SJSA1 (cell line): ENCODE results near the gene ELFN1. TPM values are rescaled to one million over a fixed set of nuclear protein-coding genes. Genes with fewer than 3 reads are reported as not detected.

Experiments
- DNase-seq, 2 experiments: peaks; one replicate each; pipeline ENCODE4 v3.0.0-alpha.2; 2015 to 2020; ENCODE audit warnings: low spot score in 2 of 2, low read depth in 1 of 2
- H3K27ac ChIP-seq: fragments of 250-450 bp; sonication (Bioruptor Pico); 2 replicates; pipeline ENCODE4 v1.5.1; 2020; ENCODE audit warnings: mild to moderate bottlenecking, moderate library complexity
- H3K27me3 ChIP-seq: fragments of 250-450 bp; sonication (Bioruptor Pico); replicated peaks from 2 replicates; pipeline ENCODE4 v1.5.1; 2020; ENCODE audit warnings: mild to moderate bottlenecking, moderate library complexity
- H3K36me3 ChIP-seq: fragments of 250-450 bp; sonication (Bioruptor Pico); 2 replicates; pipeline ENCODE4 v1.5.1; 2020; ENCODE audit warnings: mild to moderate bottlenecking
- H3K4me1 ChIP-seq: fragments of 250-450 bp; sonication (Bioruptor Pico); replicated peaks from 2 replicates; pipeline ENCODE4 v1.6.1; 2021; ENCODE audit warnings: mild to moderate bottlenecking
- H3K4me3 ChIP-seq: fragments of 250-450 bp; sonication (Bioruptor Pico); 2 replicates; pipeline ENCODE4 v1.5.1; 2020; ENCODE audit warnings: mild to moderate bottlenecking
- H3K9me3 ChIP-seq: fragments of 250-450 bp; sonication (Bioruptor Pico); replicated peaks from 2 replicates; pipeline ENCODE4 v1.5.1; 2020; ENCODE audit warnings: mild to moderate bottlenecking
- total RNA-seq: library from RNA; depleted of rRNA; stranded (reverse); fragments of >200 nt; shearing (Covaris generic); gene quantifications from 2 replicates; pipeline ENCODE4 v1.2.3, GENCODE V29; 2014

The ELFN1 gene
- total RNA-seq, 1 experiment from 2014 or later: not detected

DNA sequence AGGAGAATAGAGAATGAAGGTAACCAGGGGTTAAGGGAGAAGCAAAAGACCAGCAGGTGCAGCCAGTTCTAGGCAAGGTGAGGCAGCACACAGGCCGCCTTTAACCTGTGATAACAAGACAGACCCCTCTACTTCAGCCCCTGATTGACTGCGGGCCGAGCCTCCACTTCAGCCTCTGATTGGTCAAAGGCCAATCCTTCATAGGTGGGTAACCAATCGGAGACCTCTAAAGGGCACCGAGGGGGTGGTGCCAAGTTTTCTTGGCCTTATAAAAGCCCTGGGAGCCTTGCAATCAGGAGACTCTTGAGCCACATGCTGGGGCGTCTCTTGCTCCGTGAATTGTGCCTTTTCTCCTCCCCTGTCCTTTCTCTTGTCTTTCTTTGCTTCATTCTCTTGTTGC is 98.8 kb downstream of the ELFN1 start:
- DNase-seq: no peak
- no peaks in the 10 kb centered on the region for H3K36me3 ChIP-seq
- H3K4me3 ChIP-seq: no peak overlapping the region
- peaks cover 4% of the 10 kb centered on the region; the same call in 1 of the 2 replicates for H3K27me3 ChIP-seq
- H3K27ac ChIP-seq: no peak overlapping the region
- H3K9me3 ChIP-seq: no peaks in the 10 kb centered on the region; the same call in 1 of the 2 replicates
- no peaks in the 10 kb centered on the region for H3K4me1 ChIP-seq

- Histone ChIP-seq H3K36me3 (no peaks in the 10 kb centered on the region), H3K9me3 (no peaks in the 10 kb centered on the region; the same call in 1 of the 2 replicates), H3K4me3 (no peak overlapping the region), H3K27me3 (peaks cover 4% of the 10 kb centered on the region; the same call in 1 of the 2 replicates), H3K4me1 (no peaks in the 10 kb centered on the region), H3K27ac (no peak overlapping the region)
- peak in 1 of 2 experiments; percentile 33 for DNase-seq
Observed at GRCh38 chr7:1769286-1770200, 99.5 kb downstream of the ELFN1 start.

GRCh38 chr7:1770331-1770730 is 100.3 kb downstream of the ELFN1 start:
- no peaks in the 10 kb centered on the region for H3K4me1 ChIP-seq
- H3K36me3 ChIP-seq: no peaks in the 10 kb centered on the region
- H3K9me3 ChIP-seq: no peaks in the 10 kb centered on the region; the same call in 1 of the 2 replicates
- no peak overlapping the region for H3K27ac ChIP-seq
- H3K4me3 ChIP-seq: no peak overlapping the region
- no peak for DNase-seq
- peaks cover 4% of the 10 kb centered on the region; the same call in 1 of the 2 replicates for H3K27me3 ChIP-seq

GRCh38 chr7:1775389-1775788 is 105.3 kb downstream of the ELFN1 start:
- Histone ChIP-seq H3K4me3 (no peak overlapping the region), H3K27me3 (peaks cover 4% of the 10 kb centered on the region), H3K27ac (no peak overlapping the region), H3K36me3 (no peaks in the 10 kb centered on the region), H3K9me3 (no peaks in the 10 kb centered on the region), H3K4me1 (no peaks in the 10 kb centered on the region)
- no peak for DNase-seq

DNA sequence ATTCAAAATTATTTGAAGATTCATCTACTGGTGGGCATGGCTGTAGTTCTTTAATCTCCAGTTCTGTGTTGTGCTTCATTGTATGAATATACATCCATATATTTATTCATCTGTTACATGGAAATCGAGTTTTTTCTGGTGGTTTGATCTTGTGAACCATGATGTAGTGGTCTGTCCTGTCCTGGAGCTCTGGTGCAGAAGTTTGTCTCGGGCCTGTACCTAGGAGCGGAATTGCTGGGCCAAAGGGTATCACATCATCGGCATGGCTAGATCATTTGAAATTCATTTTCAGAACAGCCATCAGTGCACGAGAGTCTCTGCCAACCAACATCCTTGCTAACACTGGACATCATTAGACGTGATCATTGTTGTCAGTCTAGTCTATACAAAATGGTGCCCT is 107.0 kb downstream of the ELFN1 start:
- no peaks in the 10 kb centered on the region for H3K4me1 ChIP-seq
- H3K27me3 ChIP-seq: peaks cover 6% of the 10 kb centered on the region
- no peaks in the 10 kb centered on the region for H3K9me3 ChIP-seq
- no peak overlapping the region for H3K27ac ChIP-seq
- no peaks in the 10 kb centered on the region for H3K36me3 ChIP-seq
- no peak overlapping the region for H3K4me3 ChIP-seq
- DNase-seq: no peak

- Histone ChIP-seq H3K4me3 (no peak overlapping the region), H3K27ac (no peak overlapping the region), H3K4me1 (no peaks in the 10 kb centered on the region), H3K27me3 (peaks cover 2% of the 10 kb centered on the region; the same call in 1 of the 2 replicates), H3K36me3 (no peaks in the 10 kb centered on the region), H3K9me3 (no peaks in the 10 kb centered on the region)
- peak in 1 of 2 experiments; percentile 22 for DNase-seq
Observed at GRCh38 chr7:1779445-1779844, 109.4 kb downstream of the ELFN1 start.

DNA sequence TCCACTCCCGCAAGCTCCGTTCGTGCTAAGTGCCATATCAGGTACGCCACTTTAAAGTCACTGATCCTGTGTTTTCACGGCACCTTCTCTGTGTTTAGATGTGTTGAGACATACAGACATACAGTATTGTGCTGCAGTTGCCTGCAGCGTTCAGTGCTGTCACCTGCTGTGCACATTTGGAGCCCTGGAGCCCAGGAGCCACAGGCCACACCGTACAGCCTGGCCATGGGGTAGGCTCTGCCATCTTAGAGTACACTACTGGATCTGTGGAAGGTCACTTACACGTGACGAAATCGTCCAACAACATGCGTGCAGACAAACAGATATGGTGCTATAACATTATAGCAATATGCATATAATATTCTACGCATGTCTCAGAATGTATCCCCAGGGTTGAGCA is 111.3 kb downstream of the ELFN1 start:
- Histone ChIP-seq H3K27ac (no peak overlapping the region), H3K4me3 (no peak overlapping the region), H3K9me3 (no peaks in the 10 kb centered on the region), H3K27me3 (0 out of 2 replicates have a peak, but pooled peaks cover 2% of the 10 kb centered on the region), H3K36me3 (no peaks in the 10 kb centered on the region), H3K4me1 (no peaks in the 10 kb centered on the region)
- peak in 1 of 2 experiments; percentile 21 for DNase-seq

DNA sequence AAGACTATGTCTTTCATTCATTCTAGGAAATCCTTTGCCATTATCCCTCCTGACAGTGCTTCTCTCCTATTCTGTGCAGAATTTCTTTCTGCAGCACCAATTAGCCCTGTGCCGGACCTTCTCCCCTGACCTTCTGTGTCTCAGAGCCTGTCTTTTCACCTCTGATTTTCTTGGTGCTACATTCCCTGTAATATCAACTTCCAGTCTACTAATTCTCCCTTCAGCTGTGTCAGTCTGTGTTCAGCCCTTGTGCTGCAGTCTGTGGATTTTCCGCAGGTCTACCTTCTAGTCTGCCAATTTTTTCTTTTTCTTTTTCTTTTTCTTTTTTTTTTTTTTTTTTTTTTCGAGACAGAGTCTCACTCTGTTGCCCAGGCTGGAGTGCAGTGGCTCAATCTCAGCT is 115.8 kb downstream of the ELFN1 start:
- Histone ChIP-seq H3K36me3 (no peaks in the 10 kb centered on the region), H3K27ac (no peak overlapping the region), H3K9me3 (no peaks in the 10 kb centered on the region), H3K27me3 (0 out of 2 replicates have a peak, but pooled peaks cover 2% of the 10 kb centered on the region), H3K4me3 (no peak overlapping the region), H3K4me1 (no peaks in the 10 kb centered on the region)
- no peak for DNase-seq

GRCh38 chr7:1787241-1787640 is 117.2 kb downstream of the ELFN1 start:
- no peaks in the 10 kb centered on the region for H3K36me3 ChIP-seq
- H3K4me1 ChIP-seq: no peaks in the 10 kb centered on the region
- H3K9me3 ChIP-seq: no peaks in the 10 kb centered on the region
- no peaks in the 10 kb centered on the region for H3K27me3 ChIP-seq
- H3K27ac ChIP-seq: no peak overlapping the region
- no peak overlapping the region for H3K4me3 ChIP-seq
- DNase-seq: peak in 1 of 2 experiments; percentile 30

DNA sequence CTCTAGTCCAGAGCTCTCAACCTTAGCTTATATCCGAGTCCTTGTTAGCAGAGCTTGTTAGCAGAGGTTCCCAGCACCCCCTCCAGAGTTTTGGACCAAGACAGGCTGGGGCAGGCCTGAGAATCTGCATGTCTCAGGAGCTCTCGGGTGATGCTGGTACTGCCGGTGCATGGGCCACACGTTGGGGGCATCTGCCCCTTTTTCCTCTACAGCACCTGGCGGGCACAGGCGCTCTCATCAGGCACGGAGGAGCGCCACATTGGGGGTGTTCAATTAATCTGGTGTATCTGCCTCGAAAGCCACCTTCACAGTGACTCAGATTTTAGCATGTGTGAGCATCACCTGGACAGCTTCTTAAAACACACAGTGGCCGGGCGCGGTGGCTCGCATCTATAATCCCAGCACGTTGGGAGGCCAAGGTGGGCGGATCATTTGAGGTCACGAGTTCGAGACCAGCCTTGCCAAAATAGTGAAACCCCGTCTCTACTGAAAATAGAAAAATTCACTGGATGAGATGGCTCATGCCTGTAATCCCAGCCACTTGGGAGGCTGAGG is 117.7 kb downstream of the ELFN1 start:
- Histone ChIP-seq H3K4me1 (no peaks in the 10 kb centered on the region), H3K27me3 (no peaks in the 10 kb centered on the region), H3K36me3 (no peaks in the 10 kb centered on the region), H3K27ac (no peak overlapping the region), H3K9me3 (no peaks in the 10 kb centered on the region), H3K4me3 (no peak overlapping the region)
- DNase-seq: peak in 1 of 2 experiments; percentile 29

DNA sequence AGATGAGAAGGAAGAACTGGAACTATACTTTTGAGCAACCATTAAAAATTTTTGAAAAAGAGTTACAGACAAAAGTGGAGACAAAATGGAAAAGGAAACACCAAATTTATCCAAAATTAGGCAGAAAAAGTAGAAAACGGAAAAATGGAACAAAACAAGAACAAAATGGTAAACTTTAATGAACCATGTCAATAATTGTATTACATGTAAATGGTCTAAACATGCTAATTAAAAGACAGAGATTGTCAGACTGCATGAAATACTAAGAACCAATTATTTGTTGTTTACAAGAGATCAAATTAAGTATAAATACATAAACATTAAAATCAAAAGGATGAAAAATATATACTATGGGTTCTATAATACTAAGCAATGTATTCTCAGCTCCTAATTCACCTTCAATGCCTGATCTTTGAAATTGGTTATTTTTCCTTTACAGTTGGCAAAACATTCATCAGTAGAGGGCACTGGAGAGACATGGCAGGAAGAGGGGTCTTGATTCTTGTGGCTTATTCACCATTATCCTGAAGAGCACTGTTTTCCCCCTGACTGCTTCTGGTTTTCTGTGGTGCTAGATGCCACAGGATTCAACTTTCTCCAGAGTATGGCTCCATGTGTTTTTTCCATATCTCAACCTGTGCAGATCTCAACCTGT is 124.9 kb downstream of the ELFN1 start:
- DNase-seq: no peak
- no peaks in the 10 kb centered on the region for H3K4me1 ChIP-seq
- no peak overlapping the region for H3K27ac ChIP-seq
- H3K9me3 ChIP-seq: peaks cover 6% of the 10 kb centered on the region; the same call in 1 of the 2 replicates
- H3K36me3 ChIP-seq: no peaks in the 10 kb centered on the region
- H3K4me3 ChIP-seq: no peak overlapping the region
- peaks cover 2% of the 10 kb centered on the region; the same call in 1 of the 2 replicates for H3K27me3 ChIP-seq
